Breast epithelium (tissue), 3 donors: ENCODE measurements around the gene KCNJ3.

Source experiments
- POLR2A ChIP-seq: fragments of 450-650 bp; IDR thresholded peaks from one replicate; pipeline ENCODE4 v1.6.1; 2016; ENCODE audit warnings: antibody characterized with exemption, mild to moderate bottlenecking, moderate library complexity
- POLR2AphosphoS5 ChIP-seq, 3 donors: sonication (generic); formaldehyde crosslinking; IDR thresholded peaks; one replicate each; pipeline ENCODE4 v1.6.1; 2017; ENCODE audit warnings: antibody characterized with exemption in 3 of 3

DNA sequence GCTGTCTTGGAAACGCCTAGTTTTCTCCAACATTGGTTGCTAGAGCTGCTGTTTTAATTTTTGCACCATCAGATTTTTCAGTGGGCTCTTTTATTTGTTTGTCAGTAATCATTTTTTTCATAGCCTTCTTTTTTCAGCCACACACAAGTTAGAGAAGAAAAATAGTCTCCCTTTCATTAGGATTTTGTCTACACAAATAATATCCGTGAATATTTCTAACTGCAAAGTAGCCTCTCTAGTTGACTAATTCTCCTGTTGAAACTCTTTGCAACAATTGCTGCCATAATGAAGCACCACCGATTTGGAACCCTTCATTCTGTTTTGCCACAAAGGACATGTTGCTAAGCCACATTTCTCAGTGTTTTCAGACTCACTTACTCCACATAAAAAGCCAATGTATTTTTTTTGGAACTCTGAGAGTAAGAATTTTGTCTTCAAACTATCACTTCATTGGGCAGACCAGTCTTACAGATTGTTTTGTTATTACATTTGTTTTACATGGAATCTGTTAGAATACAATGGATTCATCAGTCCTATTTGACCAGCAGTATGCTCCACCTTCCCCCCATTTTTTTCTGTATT is 9.6 kb downstream of the KCNJ3 start:
- TF ChIP-seq POLR2A (no peak), POLR2AphosphoS5 (IDR thresholded peaks at IDR 0.05) (no peak)
